Spleen (tissue), 7 donors: ENCODE measurements around the gene IPCEF1.

Experiments
- CTCF ChIP-seq, 11 experiments: fragments of 200-600 bp in 7 of 11; fragments of 450-650 bp in 4 of 11; sonication (generic) in 4 of 11; IDR thresholded peaks in 8 of 11; conservative IDR thresholded peaks in 3 of 11; 1 replicate in 7 of 11; 2 replicates in 4 of 11; pipeline versions ENCODE4 v1.4.0 to v1.8.0; 2016 to 2021; ENCODE audit warnings: antibody characterized with exemption in 11 of 11, inconsistent platforms in 4 of 11, mild to moderate bottlenecking in 1 of 11
- POLR2AphosphoS5 ChIP-seq, 3 donors: sonication (generic); formaldehyde crosslinking; IDR thresholded peaks; one replicate each; pipeline ENCODE4 v1.5.1; 2017; ENCODE audit warnings: antibody characterized with exemption in 3 of 3
- donor health status: DM: no; HTN: no; CAD: no; lungs with moderate emphysema.
- donor health status: DM: no; HTN: no; CAD: no.
- donor health status: DM: no; HTN: no; CAD: no.

DNA sequence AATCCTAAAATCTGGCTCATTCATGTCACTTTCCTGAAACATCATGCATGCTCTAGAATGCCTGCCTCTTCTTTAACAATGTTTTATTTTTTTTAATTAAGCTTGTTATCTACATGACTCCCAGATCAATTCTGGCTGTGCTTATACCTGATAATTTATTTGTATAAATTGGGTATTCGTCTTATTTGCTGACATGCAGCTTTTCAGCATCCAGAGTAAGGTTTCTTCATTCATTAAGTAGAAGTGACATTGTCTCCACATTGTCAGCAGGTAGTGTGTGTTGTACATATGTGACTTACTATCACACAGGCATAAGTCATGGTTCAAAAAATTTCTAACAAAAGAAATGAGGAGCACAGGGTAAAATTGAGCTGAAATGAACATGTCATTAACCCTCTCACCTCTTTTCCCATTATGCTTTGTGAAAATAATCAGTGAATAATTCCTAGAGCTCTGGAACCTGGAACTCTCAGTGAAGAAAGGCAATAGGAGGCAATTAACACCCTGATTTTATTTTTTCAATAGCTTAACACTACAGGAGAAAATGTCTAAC, 160.2 kb downstream of the IPCEF1 start:
- TF ChIP-seq CTCF (IDR thresholded peaks at IDR 0.05 in 8 of 11, conservative IDR thresholded peaks at IDR 0.05 in 3 of 11) (no peak), POLR2AphosphoS5 (IDR thresholded peaks at IDR 0.05) (no peak)
